HG03457 (cell line): ENCODE results near the gene SF3B1.
"Not testable (repeated sequence)": the region's sequence is repeated elsewhere in the genome, so short reads cannot be mapped to it uniquely, and the experiment has no call there.

Experiments used
- ATAC-seq: cut with Tn5 transposase; IDR thresholded peaks from one replicate; pipeline ENCODE4 v1.9.1; 2021; ENCODE audit warnings: moderate number of reproducible peaks; ENCODE audit not compliant: unreplicated experiment

Gene SF3B1

DNA sequence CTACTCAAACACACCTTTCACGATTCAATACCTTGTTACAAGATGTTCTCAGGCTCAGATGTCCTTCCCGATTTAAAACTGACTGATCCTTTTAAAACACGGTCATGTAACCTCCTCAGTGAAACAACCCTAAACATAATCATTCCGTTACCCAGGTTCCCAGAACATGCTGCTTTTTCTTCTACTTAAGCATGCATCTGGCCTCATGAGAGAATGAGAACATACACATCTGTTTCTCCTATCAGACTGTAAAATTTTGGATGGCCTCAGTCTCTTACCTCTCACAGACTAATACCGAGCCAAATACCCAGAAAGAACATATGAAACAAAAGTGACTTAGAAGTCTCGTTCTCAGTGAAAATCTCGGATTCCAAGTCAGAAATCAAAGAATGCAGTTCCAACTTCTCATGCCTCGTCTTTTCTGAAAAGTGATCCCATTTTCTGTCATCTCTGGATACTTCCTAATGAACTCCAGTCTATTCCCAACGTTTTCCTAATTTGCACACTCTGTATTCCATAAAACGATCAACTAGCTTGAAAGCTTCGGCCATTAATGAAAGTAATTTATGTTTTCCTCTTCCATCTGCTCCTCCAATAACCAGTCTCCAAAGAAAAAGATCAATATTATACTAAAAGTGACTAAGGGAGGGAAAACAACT is 919 bp downstream of the SF3B1 start:
- ATAC-seq: no peak

DNA sequence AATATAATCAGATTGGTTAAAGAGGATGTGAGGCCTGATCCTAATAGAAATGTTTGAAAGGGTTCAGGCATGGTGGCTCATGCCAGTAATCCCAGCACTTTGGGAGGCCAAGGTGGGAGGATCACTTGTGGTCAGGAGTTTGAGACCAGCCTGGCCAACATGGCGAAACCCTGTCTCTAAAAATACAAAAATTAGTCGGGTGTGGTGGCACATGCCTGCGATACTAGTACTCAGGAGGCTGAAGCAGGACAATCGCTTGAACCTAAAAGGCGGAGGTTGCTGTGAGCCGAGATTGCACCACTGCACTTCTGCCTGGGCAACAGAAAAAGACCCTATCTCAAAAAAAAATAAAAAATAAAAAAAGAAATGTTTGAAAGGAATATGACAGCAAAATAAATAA is 2.3 kb downstream of the SF3B1 start:
- ATAC-seq: not testable (repeated sequence)

DNA sequence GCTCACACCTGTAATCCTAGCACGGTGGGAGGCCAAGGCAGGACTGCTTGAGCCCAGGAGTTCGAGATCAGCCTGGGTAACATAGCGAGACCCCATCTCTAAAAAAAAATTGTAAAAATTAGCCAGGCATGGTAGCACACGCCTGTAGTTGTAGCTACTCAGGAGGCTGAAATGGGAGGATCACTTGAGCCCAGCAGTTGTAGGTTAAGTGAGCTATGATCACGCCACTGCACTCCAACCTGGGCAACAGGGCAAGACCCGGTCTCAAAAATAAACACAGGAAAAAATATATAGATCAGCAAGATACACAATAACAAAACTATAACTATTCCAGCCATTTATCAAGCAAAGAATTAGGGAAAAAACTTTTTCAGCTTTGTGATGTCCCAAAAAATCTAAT is 3.0 kb downstream of the SF3B1 start:
- no peak for ATAC-seq

DNA sequence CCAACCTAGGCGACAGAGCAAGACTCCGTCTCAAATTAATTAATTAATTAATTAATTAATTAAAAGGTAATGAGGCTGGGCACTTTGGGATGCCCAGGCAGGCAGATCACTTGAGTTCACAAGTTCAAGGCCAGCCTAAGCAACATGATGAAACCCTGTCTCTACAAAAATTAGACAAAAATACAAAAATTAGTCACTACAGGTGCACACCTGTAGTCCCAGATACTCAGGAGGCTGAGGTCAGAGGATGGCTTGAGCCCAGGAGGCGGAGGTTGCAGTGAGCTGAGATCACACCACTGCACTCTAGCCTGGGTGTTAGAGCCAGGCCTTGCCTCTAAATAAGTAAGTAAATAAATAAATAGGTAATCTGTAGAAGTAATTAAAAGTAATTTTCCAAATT is 6.8 kb downstream of the SF3B1 start:
- no peak for ATAC-seq

DNA sequence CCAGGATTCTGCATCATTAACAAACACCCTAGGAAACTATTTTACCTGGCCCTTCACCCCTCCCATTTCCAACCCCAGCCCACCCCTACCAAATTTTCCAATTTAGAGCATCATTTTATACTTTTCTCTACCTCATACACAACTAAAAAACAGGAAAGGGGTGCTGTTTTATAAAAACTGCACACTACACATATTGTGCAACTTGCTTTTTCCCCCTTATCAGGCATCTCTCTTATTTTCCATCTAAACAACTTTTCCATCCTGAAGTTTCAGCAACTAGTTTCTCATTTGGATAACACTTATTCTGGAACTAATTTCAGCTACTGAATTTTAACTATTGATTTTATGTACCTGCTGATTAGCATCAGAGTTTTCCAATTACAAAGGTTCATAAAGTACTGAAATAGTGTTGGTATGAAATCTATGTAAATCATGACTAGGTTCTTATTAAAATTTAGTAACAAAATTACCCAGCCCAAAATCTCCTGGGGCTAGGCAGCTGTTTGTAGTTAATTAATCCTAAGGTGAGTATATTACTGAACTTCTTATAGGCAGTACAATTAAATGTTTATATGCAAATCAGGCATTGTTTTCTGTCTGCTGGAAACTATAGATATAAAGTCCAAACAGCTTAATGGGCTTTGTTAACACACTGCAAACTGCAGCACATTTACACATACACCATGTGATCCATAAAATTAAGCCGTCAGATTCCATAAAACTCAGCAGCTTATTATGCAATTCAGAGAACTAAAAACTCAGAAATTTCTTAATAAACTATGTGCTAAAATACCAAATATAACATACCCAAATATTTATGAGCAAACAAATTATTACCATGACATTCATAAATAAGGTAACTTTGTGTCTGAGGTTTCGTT is 7.9 kb downstream of the SF3B1 start:
- no peak for ATAC-seq

DNA sequence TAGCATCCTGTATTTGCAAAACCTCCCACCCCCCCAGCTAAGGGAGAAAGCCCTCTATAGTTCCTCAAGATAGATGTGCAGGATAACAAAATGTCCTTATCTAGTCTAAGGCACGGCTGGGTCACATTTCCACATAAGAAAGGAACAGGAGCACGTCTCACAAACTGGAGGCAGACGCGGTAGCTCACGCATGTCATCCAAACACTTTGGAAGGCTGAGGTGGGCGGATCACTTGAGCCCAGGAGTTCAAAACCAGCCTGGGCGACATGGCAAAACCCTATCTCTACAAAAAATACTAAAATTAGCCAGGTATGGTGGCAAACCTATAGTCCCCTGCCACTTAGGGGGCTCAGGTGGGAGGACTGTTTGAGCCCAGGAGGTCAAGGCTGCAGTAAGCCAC is 9.3 kb downstream of the SF3B1 start:
- ATAC-seq: no peak

DNA sequence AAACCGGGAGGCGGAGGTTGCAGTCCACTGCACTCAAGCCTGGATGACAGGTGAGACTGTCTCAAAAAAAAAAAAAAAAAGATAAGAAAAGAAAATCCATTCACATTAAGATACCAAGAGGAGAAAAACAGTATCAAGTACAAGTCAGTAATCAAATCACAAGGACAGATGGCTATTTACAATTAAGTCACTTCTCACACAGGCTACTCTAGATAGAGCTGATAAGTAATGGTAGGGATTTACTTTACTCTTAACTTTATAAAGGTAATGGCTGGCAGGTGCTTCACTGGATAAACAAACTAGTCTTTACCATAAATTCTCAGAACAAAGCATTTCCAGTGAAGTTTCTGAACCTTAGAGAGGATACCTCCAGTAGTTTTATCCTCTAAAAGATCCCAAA is 11.5 kb downstream of the SF3B1 start:
- no peak for ATAC-seq

DNA sequence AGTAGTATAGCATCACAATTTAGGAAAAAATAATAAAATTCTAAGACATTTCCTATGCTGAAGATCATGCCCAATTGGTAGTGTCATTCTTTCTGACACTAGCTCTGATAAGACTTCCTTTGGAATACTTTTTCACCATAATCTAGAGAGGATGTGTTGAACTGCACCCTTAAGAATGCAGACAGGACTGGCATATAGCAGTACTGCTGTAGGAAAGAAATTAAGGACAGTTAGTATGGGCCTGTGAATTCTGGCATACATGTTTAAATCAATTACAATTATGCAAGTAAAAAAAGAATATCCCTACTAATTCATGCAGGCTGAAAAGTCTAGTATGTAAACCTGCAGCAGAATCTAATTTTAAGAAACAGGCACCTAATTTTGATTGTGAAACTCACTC is 15.4 kb downstream of the SF3B1 start:
- ATAC-seq: no peak

DNA sequence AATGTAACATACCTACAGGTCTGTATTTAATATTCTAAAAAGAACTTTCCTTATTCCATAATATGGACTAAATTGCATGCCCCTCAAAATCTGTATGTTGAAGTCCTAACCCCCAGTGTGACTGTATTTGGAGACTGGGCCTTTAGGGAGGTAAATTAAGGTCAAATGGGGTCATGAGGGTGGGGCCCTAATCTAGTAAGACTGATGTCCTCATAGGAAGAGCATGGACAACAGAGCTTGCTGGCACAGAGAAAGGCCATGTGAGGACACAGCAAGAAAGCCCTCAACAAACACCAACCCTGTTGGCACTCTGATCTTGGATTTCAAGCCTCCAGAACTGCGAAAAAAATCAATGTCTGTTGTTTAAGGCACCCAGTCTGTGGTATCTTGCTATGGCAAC is 18.6 kb downstream of the SF3B1 start:
- ATAC-seq: no peak

DNA sequence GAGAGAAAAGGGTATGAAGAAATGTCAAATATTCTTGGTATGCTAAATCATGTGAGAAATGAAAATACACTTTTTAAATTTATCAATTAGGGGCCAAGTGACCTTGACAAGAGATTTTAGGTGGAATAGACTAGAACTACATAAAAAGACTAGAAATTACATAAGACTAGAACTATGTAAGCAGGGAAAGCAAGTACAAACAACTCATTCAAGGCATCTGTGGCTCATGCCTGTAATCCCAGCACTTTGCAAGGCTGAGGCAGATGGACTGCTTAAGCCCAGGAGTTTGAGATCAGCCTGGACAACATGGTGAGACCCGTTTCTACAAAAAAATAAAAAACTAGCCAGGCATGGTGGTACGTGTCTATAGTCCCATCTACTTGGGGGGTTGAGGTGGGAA is 20.3 kb downstream of the SF3B1 start:
- ATAC-seq: no peak

DNA sequence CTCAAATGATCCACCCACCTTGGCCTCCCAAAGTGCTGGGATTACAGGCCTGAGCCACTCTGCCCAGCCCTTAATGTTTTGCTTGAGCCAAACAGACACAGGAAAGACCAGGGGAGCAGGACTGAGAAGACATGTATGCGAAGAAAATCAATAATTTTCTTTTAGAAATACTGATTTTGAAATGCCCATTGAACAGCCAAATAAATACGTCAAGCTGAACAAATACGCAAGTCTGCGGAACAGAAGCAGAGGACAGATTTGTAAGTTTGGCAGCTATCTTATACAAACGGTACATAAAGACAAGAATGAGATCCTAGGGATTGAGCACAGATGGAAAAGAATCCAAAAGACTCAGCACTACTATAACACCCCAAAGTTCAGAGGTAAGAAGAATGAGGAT is 20.8 kb downstream of the SF3B1 start:
- ATAC-seq: no peak

DNA sequence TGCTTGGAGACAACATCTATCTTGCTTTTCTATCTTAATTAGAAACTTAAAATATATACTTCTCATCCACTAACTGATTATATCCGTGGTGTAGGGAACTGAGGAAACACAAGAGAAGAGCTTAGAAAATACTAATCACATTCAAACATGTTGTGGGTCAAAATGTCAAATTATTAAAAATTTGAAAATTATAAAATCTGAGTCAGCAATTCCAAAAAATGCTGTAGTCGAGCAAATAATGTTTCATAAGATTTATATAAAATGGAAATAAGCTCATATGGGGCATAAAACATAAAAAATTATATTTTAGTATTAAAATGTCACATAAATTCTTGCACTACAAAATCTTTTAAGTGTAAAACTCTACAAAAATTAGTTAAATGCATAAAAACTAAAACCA is 29.2 kb downstream of the SF3B1 start:
- ATAC-seq: no peak

DNA sequence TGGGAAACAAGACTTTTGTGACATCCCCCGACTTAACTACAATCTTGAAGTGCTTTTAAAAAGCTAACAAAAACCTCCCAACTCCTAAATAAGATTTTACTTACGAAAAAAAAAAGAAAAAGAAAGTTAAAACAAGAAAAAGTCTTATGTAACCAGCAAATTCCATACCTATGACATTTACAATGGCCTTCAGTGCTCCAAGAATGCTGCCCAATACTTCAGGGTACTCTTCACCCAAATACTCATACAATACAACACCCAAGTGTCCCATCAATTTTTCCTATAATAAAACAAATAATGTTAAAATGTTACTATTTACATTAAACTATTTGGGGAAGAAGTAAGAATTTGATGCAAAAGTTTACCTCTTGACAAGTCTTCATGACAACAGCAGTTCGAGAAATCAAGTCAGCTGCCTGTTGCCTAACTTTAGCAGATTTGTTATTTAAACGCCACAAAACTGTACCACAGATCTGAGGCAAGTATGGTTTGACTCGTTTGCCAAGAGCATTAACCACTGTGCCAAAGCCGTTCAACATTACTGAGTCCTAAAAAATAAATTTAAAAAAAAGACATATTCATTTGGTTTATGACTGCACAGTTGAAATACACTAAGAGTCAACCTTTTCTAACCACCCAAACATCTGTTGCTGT is 34.8 kb downstream of the SF3B1 start:
- no peak for ATAC-seq

DNA sequence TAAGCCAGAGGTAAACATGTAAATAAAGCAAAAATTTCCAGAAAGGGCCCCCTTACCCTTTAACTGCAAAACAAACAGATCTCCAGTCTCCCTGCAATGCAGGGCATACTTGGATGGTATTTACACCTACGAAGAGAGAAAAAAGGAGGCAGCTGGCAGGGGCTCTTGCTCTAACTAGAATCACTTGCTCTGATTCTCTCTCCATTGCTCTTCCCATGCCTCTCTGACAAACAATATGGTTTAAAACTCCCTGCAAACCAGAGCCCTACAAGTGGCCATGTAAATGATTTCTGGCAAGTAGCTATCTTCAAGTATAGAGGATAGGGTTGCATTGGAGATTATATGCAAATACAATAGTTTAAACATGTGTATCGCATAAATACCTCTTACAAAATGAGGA is 35.9 kb downstream of the SF3B1 start:
- ATAC-seq: no peak

DNA sequence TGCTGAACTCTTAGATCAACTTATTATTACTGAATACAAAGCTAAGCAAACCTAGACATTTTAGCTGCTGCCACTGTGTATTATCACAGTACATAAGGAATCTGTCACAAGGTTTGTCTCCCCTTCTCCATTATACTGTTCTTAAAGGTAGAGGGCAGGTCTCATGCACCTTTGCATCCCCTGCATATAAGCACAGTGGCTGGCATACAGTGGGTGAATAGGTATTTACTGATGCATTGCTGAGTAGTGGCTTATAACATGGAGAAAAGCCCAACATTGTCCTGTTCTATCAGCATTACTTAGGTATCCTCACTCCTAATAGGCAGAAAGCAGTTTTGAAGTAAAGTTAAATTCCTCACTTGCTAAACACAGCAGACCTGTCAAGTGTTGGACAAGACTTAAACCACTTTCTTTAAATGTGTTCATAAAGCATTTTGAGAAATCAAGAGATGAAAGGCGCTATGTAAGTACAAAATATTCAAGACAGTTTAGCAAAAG is 43.6 kb downstream of the SF3B1 start:
- ATAC-seq: no peak

DNA sequence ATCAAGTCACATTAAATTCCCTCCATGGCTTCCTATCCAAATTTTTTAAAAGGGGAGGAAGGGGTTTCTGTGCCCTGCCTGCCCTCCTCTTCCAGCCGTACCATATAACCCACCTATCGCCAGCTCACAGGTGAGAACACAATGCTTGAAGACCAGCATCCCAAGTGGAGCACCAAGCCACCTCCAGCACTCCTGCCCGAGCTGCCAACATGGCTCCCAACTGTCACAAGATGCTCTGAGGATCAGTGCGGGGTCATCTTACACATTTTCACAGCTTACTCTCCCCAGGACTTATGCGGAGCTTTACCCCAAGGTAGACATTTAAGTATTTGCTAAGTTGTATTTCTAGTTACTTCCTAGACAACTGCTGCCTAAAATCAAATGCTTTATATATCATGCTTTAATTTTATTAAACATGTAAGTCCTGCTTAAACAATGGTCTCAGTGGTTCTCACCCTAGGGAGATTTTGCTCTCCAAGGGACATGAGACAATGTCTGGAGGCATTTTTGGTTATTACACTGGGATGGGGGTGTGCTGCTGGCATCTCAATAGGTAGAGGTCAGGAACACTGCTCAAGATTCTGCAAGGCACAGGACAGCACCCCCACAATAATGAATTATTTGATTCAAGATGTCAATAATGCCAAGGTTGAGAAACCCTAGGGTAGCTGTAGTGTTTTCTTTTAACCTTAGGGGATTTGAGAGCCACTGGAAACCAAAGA is 45.8 kb downstream of the SF3B1 start:
- ATAC-seq: no peak

DNA sequence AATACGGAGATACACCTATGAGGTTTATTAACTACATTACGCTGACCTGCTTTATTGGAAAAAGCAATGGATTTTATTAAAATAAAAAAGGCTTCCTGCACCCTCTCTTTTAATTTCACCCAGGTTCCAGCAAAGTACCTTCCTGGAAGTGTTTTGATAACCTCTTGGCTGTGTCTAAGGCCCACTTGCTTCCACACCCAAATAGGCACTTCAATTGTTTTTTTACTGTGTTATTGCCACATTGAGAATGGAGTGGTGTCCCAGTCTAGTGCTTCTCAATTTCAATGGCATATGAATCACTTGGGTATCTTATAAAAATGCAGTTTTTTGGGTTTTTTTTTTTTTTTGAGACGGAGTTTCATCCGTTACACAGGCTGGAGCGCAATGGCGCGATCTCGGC is 47.6 kb downstream of the SF3B1 start:
- ATAC-seq: no peak

DNA sequence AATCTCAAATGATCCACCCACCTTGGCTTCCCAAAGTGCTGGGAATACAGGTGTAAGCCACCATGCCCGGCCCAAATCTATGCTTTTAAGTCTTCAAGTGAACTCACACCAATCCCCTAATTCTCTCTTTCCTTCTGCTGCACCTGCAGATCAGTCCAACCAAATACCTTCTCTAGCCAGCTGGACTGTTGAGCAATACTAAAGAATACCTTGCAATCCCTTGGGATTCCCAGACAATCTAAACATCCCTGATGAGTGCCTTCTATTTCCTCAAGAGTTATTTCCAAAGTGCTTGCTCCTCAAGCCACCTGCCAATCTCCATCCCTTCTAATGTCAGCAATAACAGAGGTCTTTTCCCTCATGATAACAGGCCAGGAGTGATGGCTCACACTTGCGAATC is 48.6 kb downstream of the SF3B1 start:
- ATAC-seq: no peak

DNA sequence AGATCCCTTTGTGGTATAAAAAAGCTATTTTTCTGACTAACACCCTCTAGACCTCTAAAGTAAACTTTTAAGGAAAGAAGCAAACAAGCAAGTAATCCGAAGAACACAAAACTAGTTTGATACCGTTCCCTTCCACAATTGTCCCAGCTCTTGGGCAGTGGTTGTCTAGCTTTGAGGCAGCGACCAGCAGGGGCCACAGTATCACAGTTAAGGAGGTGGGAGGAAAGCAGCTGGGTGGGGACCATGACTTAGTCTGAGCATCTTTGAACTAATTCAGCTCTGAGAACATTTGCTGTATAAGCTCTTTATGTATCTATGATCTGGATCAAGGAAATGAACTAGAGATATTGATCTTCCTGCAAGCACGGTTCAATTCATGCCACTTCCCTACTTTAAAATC is 51.0 kb downstream of the SF3B1 start:
- ATAC-seq: no peak

DNA sequence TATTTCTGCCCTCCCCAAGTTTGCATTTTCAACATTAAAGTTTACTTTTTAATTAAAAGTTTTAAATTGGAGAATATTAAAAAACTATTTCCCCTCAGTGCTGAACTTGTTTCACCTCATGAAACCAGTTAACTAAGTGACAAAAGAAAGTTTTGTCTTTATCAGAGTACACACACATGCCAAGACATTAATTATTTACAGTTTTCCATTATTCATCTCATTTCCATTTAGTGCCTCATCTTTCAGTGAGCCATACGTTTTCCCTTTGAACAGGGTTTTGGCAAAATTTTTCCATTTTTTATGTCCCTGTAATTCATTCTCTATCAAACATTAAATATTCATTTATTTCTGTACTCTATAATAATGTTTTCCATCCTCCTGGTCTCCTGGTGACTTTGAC is 53.2 kb downstream of the SF3B1 start:
- ATAC-seq: no peak

DNA sequence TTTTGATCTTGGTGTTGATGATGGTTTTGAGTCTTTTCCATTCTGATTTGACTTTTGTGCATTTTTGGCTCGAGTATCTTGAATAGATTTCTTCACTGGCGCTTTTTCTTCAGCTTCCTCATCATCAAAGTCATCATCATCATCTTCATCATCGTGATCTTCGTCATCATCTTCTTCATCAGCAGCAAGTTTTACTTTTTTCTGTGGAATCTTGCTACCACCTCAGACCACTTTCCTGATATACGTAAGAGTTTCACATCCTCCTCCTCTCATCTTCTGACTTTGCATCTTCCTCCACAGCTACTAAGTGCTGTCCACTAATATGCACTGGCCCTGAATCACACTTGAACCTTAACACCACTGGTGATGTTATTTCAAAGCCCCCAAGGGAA is 54.9 kb downstream of the SF3B1 start:
- ATAC-seq: not testable (repeated sequence)
